Measurements from ENCODE around the gene CDC42BPB. TPM values are rescaled to one million over a fixed set of nuclear protein-coding genes. Genes with fewer than 3 reads are reported as not detected.

CDC42BPB gene
- total and polyA plus RNA-seq, 2 of the 13 experiments (the other 11 are each of a cell fraction or from before 2014, with no cell fraction given), result 19.7 to 32.3 TPM

- 0 out of 2 replicates have a peak, but pooled peaks have one; percentile 50 for TF ChIP-seq ZNF33B (CRISPR knock-in tag; IDR thresholded peaks at IDR 0.05)
- no peak for TF ChIP-seq THAP8 (CRISPR knock-in tag; IDR thresholded peaks at IDR 0.05; ENCODE audit: borderline replicate concordance)
- TF ChIP-seq PAX8 (CRISPR knock-in tag; IDR thresholded peaks at IDR 0.05; ENCODE audit: borderline replicate concordance), result no peak
- TF ChIP-seq, protein P1, sequence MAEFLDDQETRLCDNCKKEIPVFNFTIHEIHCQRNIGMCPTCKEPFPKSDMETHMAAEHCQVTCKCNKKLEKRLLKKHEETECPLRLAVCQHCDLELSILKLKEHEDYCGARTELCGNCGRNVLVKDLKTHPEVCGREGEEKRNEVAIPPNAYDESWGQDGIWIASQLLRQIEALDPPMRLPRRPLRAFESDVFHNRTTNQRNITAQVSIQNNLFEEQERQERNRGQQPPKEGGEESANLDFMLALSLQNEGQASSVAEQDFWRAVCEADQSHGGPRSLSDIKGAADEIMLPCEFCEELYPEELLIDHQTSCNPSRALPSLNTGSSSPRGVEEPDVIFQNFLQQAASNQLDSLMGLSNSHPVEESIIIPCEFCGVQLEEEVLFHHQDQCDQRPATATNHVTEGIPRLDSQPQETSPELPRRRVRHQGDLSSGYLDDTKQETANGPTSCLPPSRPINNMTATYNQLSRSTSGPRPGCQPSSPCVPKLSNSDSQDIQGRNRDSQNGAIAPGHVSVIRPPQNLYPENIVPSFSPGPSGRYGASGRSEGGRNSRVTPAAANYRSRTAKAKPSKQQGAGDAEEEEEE (CRISPR knock-in tag; IDR thresholded peaks at IDR 0.05; ENCODE audit: borderline replicate concordance), result no peak
- TF ChIP-seq, protein P2, sequence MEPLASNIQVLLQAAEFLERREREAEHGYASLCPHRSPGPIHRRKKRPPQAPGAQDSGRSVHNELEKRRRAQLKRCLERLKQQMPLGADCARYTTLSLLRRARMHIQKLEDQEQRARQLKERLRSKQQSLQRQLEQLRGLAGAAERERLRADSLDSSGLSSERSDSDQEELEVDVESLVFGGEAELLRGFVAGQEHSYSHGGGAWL (CRISPR knock-in tag; IDR thresholded peaks at IDR 0.05), result no peak
- TF ChIP-seq, protein P3, sequence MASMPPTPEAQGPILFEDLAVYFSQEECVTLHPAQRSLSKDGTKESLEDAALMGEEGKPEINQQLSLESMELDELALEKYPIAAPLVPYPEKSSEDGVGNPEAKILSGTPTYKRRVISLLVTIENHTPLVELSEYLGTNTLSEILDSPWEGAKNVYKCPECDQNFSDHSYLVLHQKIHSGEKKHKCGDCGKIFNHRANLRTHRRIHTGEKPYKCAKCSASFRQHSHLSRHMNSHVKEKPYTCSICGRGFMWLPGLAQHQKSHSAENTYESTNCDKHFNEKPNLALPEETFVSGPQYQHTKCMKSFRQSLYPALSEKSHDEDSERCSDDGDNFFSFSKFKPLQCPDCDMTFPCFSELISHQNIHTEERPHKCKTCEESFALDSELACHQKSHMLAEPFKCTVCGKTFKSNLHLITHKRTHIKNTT (CRISPR knock-in tag; IDR thresholded peaks at IDR 0.05), result no peak
- TF ChIP-seq HMGXB4 (CRISPR knock-in tag; IDR thresholded peaks at IDR 0.05; ENCODE audit: borderline replicate concordance in 1 of 2, low read depth in 1 of 2), result no peak
- TF ChIP-seq ARNT (IDR thresholded peaks at IDR 0.05), result no peak
- TF ChIP-seq ZNF749 (CRISPR knock-in tag; IDR thresholded peaks at IDR 0.05; ENCODE audit: borderline replicate concordance), result no peak
- TF ChIP-seq SRSF4 (IDR thresholded peaks at IDR 0.05; ENCODE audit: low read depth, low read length, poor library complexity, severe bottlenecking), result no peak
- TF ChIP-seq THAP9 (CRISPR knock-in tag; IDR thresholded peaks at IDR 0.05; ENCODE audit: borderline replicate concordance), result peak; percentile 60; the same call in 1 of the 2 replicates
- no peak for TF ChIP-seq SETDB1 (CRISPR knock-in tag; IDR thresholded peaks at IDR 0.05; ENCODE audit: borderline replicate concordance)
- TF ChIP-seq ZNF782 (CRISPR knock-in tag; IDR thresholded peaks at IDR 0.05; ENCODE audit: borderline replicate concordance), result no peak
- no peak for TF ChIP-seq ZUFSP (CRISPR knock-in tag; IDR thresholded peaks at IDR 0.05; ENCODE audit: borderline replicate concordance)
Measured at GRCh38 chr14:103057372-103058163, at the start of gene CDC42BPB (continued).
